Glutamatergic neuron (in vitro differentiated cells): ENCODE results near the gene JUP. TPM values are rescaled to one million over a fixed set of nuclear protein-coding genes. Genes with fewer than 3 reads are reported as not detected.

Experiments used
- DNase-seq: peaks from one replicate; pipeline ENCODE4 v3.0.0; 2022
- H3K27ac Mint-ChIP-seq: one replicate; pipeline ENCODE4 v1.8.0; 2020; ENCODE audit warnings: mild to moderate bottlenecking, mixed read lengths, inconsistent platforms; ENCODE audit not compliant: unreplicated experiment
- H3K27me3 Mint-ChIP-seq: one replicate; pipeline ENCODE4 v1.8.0; 2020; ENCODE audit warnings: mild to moderate bottlenecking, moderate library complexity, mixed read lengths, inconsistent platforms; ENCODE audit not compliant: unreplicated experiment
- H3K36me3 Mint-ChIP-seq: one replicate; pipeline ENCODE4 v1.8.0; 2020; ENCODE audit warnings: mild to moderate bottlenecking, mixed read lengths, inconsistent platforms; ENCODE audit not compliant: unreplicated experiment
- H3K4me1 Mint-ChIP-seq: one replicate; pipeline ENCODE4 v1.8.0; 2020; ENCODE audit warnings: mild to moderate bottlenecking, low read depth, mixed read lengths, inconsistent platforms; ENCODE audit not compliant: unreplicated experiment
- H3K4me3 Mint-ChIP-seq: one replicate; pipeline ENCODE4 v1.8.0; 2020; ENCODE audit warnings: mild to moderate bottlenecking, mixed read lengths, inconsistent platforms; ENCODE audit not compliant: unreplicated experiment
- H3K9me3 Mint-ChIP-seq: one replicate; pipeline ENCODE4 v1.8.0; 2020; ENCODE audit warnings: mild to moderate bottlenecking, moderate library complexity, mixed read lengths, inconsistent platforms; ENCODE audit not compliant: unreplicated experiment
- CTCF ChIP-seq: fragments of 200-600 bp; sonication (generic); IDR thresholded peaks from one replicate; pipeline ENCODE4 v1.5.0; 2021; ENCODE audit not compliant: partially characterized antibody, unreplicated experiment
- total RNA-seq: library from RNA; stranded (reverse); fragmentation: NEBNext Ultra II Directional; extraction: Animal tissue kit (Norgen Biotek cat#: 25700); gene quantifications from one replicate; pipeline ENCODE4 v1.2.1, GENCODE V29; 2021; ENCODE audit not compliant: unreplicated experiment

Gene JUP
- total RNA-seq, 1 donor from 2014 or later, result 252 TPM

- Mint-ChIP-seq H3K4me3 (no peak overlapping the region), H3K9me3 (peaks cover 5% of the 10 kb centered on the region), H3K27me3 (peaks cover 4% of the 10 kb centered on the region), H3K27ac (no peak overlapping the region), H3K4me1 (peaks cover 3% of the 10 kb centered on the region), H3K36me3 (no peaks in the 10 kb centered on the region)
- DNase-seq, result no peak
- no peak for TF ChIP-seq CTCF
Observed at GRCh38 chr17:41800601-41801373, 14.3 kb upstream of the JUP start.

- H3K9me3 Mint-ChIP-seq, result peaks cover 5% of the 10 kb centered on the region
- DNase-seq, result no peak
- peaks cover 4% of the 10 kb centered on the region for H3K27me3 Mint-ChIP-seq
- H3K4me3 Mint-ChIP-seq, result no peak overlapping the region
- H3K4me1 Mint-ChIP-seq, result peaks cover 3% of the 10 kb centered on the region
- no peak overlapping the region for H3K27ac Mint-ChIP-seq
- no peaks in the 10 kb centered on the region for H3K36me3 Mint-ChIP-seq
- no peak for TF ChIP-seq CTCF
Observed at GRCh38 chr17:41799366-41799765, 12.9 kb upstream of the JUP start.

DNA sequence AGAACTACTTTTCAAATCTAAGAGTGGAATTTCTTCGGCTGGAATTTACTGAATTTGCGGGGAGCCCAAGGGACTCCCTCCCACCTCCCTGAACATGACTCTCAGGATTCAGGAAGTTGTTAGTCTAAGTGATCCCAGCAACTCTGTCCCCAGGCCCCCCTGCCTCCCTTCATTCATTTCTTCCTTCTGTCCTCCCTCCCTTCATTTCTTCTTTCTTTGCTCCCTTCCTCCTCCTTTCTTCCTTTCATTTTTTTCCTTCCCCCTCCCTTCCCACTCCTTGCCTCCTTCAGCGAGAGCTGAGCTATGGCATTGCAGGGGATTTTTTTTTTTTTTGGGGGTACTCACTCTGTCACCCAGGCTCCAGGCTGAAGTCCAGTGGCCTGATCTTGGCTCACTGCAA, 10.9 kb upstream of the JUP start:
- TF ChIP-seq CTCF, result no peak
- peaks cover 4% of the 10 kb centered on the region for H3K27me3 Mint-ChIP-seq
- peaks cover 7% of the 10 kb centered on the region for H3K9me3 Mint-ChIP-seq
- no peaks in the 10 kb centered on the region for H3K36me3 Mint-ChIP-seq
- H3K4me1 Mint-ChIP-seq, result peaks cover 9% of the 10 kb centered on the region
- no peak overlapping the region for H3K27ac Mint-ChIP-seq
- no peak overlapping the region for H3K4me3 Mint-ChIP-seq
- DNase-seq, result no peak

DNA sequence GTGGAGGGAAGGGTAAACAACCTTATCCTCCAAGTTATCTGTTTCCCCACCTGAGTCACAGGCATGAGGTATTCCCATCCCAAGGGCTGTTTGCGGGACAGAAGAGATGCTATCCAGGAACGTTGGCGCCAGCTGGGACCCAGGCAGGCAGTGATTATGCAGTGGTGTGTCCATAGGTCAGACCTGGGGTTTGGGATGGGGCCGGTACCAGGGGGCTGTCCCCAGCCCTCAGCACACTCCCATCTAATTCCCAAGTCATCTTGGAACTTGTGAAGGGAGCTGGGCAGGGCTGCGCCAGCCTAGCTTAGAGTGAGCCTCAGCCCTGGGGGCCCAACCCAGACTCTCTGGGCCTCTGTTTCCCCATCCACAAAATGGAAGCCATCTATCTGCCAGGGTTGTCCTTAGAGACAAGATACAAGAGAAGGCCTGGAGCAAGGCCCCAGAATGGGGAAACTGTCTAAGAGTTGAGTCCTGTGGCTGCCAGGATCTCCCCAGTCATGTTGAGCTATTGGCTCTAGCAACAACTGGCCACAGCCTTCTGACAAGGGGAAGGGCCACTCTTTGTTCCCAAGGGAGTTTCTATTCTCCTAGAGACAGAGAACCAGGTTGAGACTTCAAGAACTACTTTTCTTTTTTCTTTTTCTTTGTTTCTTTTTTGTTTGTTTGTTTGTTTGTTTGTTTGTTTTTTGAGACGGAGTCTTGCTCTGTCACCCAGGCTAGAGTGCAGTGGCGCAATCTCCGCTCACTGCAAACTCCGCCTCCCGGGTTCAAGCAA, 9.8 kb upstream of the JUP start:
- no peak for TF ChIP-seq CTCF
- no peak for DNase-seq
- H3K27ac Mint-ChIP-seq, result no peak overlapping the region
- peaks cover 2% of the 10 kb centered on the region for H3K27me3 Mint-ChIP-seq
- H3K36me3 Mint-ChIP-seq, result no peaks in the 10 kb centered on the region
- peaks cover 6% of the 10 kb centered on the region for H3K4me1 Mint-ChIP-seq
- H3K4me3 Mint-ChIP-seq, result no peak overlapping the region
- H3K9me3 Mint-ChIP-seq, result peaks cover 5% of the 10 kb centered on the region

GRCh38 chr17:41794540-41794975, 8.0 kb upstream of the JUP start:
- DNase-seq, result no peak
- H3K4me3 Mint-ChIP-seq, result no peak overlapping the region
- TF ChIP-seq CTCF, result no peak
- H3K27ac Mint-ChIP-seq, result no peak overlapping the region
- peaks cover 12% of the 10 kb centered on the region for H3K9me3 Mint-ChIP-seq
- H3K27me3 Mint-ChIP-seq, result peaks cover 7% of the 10 kb centered on the region
- no peaks in the 10 kb centered on the region for H3K36me3 Mint-ChIP-seq
- H3K4me1 Mint-ChIP-seq, result peaks cover 6% of the 10 kb centered on the region
